ENCODE results near the gene AGT. TPM values are rescaled to one million over a fixed set of nuclear protein-coding genes. Genes with fewer than 3 reads are reported as not detected.

AGT gene
- total RNA-seq, 4 donors from 2014 or later, result 17.3 to 49.6 (median 34.5) TPM

DNA sequence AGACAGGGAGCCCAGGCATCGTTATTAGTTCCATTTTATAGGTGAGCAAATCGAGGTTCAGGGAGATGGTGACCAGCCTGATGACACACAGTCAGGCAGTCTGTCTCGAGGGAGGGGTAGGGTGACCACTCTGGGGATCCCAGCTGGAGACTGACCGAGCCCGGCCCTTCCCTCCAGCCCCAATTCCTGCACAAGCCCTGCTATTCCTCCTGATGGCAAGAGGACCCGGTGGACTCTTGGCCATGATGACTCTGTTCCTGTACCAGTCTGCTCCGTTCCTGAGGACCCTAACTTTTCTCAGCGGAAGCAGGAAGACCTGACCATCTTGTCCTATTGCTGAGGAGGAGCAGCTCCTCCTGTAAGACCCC, 391 bp downstream of the AGT start:
- in situ Hi-C loops (cut with MboI; ENCODE audit: low sequenced_read_pairs in 4 of 4) (no loop called here), intact Hi-C loops (cut with DNase I; ENCODE audit: low total_unique reads) (loop anchor here (5.0 kb wide), 2 partner anchors 59 to 149 kb away; no protein-coding TSS in a partner anchor)
- TF ChIP-seq POLR2A (IDR thresholded peaks at IDR 0.05), result no peak
- TF ChIP-seq, protein P1, sequence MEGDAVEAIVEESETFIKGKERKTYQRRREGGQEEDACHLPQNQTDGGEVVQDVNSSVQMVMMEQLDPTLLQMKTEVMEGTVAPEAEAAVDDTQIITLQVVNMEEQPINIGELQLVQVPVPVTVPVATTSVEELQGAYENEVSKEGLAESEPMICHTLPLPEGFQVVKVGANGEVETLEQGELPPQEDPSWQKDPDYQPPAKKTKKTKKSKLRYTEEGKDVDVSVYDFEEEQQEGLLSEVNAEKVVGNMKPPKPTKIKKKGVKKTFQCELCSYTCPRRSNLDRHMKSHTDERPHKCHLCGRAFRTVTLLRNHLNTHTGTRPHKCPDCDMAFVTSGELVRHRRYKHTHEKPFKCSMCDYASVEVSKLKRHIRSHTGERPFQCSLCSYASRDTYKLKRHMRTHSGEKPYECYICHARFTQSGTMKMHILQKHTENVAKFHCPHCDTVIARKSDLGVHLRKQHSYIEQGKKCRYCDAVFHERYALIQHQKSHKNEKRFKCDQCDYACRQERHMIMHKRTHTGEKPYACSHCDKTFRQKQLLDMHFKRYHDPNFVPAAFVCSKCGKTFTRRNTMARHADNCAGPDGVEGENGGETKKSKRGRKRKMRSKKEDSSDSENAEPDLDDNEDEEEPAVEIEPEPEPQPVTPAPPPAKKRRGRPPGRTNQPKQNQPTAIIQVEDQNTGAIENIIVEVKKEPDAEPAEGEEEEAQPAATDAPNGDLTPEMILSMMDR (IDR thresholded peaks at IDR 0.05 in 4 of 5, conservative IDR thresholded peaks at IDR 0.05 in 1 of 5), result no peak
- H3K4me1 ChIP-seq, result peaks cover 29 to 35% of the 10 kb centered on the region in 2 donors
- H3K27ac ChIP-seq, result peak overlapping the region; percentile 87 to 92 (median 90)
- no peaks in the 10 kb centered on the region for H3K9me3 ChIP-seq
- H3K4me3 ChIP-seq, result peak overlapping the region; percentile 54 to 62 (median 56)
- H3K36me3 ChIP-seq, result no peaks in the 10 kb centered on the region
- ATAC-seq (peak; percentile 28 to 37), DNase-seq (no peak)
- H3K27me3 ChIP-seq, result no peaks in the 10 kb centered on the region

- H3K36me3 ChIP-seq, result no peaks in the 10 kb centered on the region
- TF ChIP-seq POLR2A (IDR thresholded peaks at IDR 0.05), result no peak
- TF ChIP-seq, protein P1 (IDR thresholded peaks at IDR 0.05 in 4 of 5, conservative IDR thresholded peaks at IDR 0.05 in 1 of 5), result no peak
- H3K4me3 ChIP-seq, result peak overlapping the region; percentile 54 to 62 (median 56)
- H3K4me1 ChIP-seq, result peaks cover 31 to 35% of the 10 kb centered on the region in 2 donors
- no peaks in the 10 kb centered on the region for H3K27me3 ChIP-seq
- intact Hi-C loops (cut with DNase I; ENCODE audit: low total_unique reads) (loop anchor here (5.0 kb wide), 2 partner anchors 59 to 149 kb away; no protein-coding TSS in a partner anchor), in situ Hi-C loops (cut with MboI; ENCODE audit: low sequenced_read_pairs in 4 of 4) (no loop called here)
- H3K27ac ChIP-seq, result peak overlapping the region; percentile 87 to 92 (median 90)
- DNase-seq (no peak), ATAC-seq (no peak)
- H3K9me3 ChIP-seq, result no peaks in the 10 kb centered on the region
Measured at GRCh38 chr1:230713138-230713537, 784 bp downstream of the AGT start.

GRCh38 chr1:230712470-230712942, 1.4 kb downstream of the AGT start:
- Histone ChIP-seq H3K9me3 (no peaks in the 10 kb centered on the region), H3K27me3 (no peaks in the 10 kb centered on the region), H3K27ac (peak overlapping the region; percentile 87 to 92 (median 90)), H3K36me3 (no peaks in the 10 kb centered on the region), H3K4me1 (peaks cover 33 to 35% of the 10 kb centered on the region in 2 donors), H3K4me3 (no peak overlapping the region)
- intact Hi-C loops (cut with DNase I; ENCODE audit: low total_unique reads) (loop anchor here (5.0 kb wide), 2 partner anchors 60 to 150 kb away; no protein-coding TSS in a partner anchor), in situ Hi-C loops (cut with MboI; ENCODE audit: low sequenced_read_pairs in 4 of 4) (no loop called here)
- DNase-seq, result no peak
- TF ChIP-seq, protein P1 (IDR thresholded peaks at IDR 0.05 in 4 of 5, conservative IDR thresholded peaks at IDR 0.05 in 1 of 5), result no peak
- no peak for TF ChIP-seq POLR2A (IDR thresholded peaks at IDR 0.05)
- ATAC-seq, result no peak

DNA sequence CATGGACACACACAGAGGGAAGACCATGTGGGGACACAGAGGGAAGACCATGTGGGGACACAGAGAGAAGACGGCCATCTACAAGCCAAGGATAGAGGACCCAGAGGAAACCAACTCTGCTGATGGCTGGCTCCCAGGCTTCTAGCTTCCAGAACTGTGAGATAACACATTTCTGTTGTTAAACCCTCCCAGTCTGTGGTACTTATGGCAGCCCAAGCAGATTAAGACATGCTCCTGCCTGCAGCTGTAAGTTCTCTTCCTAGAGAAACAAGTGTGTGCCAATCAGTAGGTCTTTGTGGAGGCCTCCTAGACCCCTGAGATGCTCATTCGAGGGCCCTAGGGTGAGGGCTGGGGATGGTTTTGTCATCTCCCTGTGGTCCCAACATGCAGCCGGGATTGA, 2.7 kb downstream of the AGT start:
- no peak for ATAC-seq
- H3K36me3 ChIP-seq, result no peaks in the 10 kb centered on the region
- intact Hi-C loops (cut with DNase I; ENCODE audit: low total_unique reads), result loop anchor here (5.0 kb wide), 2 partner anchors 61 to 151 kb away; no protein-coding TSS in a partner anchor
- H3K27ac ChIP-seq, result no peak overlapping the region
- H3K27me3 ChIP-seq, result no peaks in the 10 kb centered on the region
- no peaks in the 10 kb centered on the region for H3K9me3 ChIP-seq
- in situ Hi-C loops (cut with MboI; ENCODE audit: low sequenced_read_pairs in 4 of 4), result no loop called here
- no peak for DNase-seq
- peaks cover 33 to 35% of the 10 kb centered on the region in 2 donors for H3K4me1 ChIP-seq
- no peak overlapping the region for H3K4me3 ChIP-seq
- no peak for TF ChIP-seq POLR2A (IDR thresholded peaks at IDR 0.05)
- TF ChIP-seq, protein P1 (IDR thresholded peaks at IDR 0.05 in 4 of 5, conservative IDR thresholded peaks at IDR 0.05 in 1 of 5), result no peak

All from gastrocnemius medialis (tissue), 4 donors.